Stimulated activated CD4-positive, alpha-beta T cell treated with anti-CD3 and anti-CD28 coated beads, Interleukin-1b, Interleukin-23, amount 100 ng/mL, for 4 hours (primary cell): ENCODE results near the gene ALPK3.
A peak's percentile ranks its signal among the peaks of the same experiment; 100 is the strongest.
"Not testable (repeated sequence)": the region's sequence is repeated elsewhere in the genome, so short reads cannot be mapped to it uniquely, and the experiment has no call there.

Experiments used
- DNase-seq, 2 donors: peaks; one replicate each; pipeline ENCODE4 v3.0.0-alpha.2; 2020; ENCODE audit warnings: low read depth in 2 of 2

Gene ALPK3

DNA sequence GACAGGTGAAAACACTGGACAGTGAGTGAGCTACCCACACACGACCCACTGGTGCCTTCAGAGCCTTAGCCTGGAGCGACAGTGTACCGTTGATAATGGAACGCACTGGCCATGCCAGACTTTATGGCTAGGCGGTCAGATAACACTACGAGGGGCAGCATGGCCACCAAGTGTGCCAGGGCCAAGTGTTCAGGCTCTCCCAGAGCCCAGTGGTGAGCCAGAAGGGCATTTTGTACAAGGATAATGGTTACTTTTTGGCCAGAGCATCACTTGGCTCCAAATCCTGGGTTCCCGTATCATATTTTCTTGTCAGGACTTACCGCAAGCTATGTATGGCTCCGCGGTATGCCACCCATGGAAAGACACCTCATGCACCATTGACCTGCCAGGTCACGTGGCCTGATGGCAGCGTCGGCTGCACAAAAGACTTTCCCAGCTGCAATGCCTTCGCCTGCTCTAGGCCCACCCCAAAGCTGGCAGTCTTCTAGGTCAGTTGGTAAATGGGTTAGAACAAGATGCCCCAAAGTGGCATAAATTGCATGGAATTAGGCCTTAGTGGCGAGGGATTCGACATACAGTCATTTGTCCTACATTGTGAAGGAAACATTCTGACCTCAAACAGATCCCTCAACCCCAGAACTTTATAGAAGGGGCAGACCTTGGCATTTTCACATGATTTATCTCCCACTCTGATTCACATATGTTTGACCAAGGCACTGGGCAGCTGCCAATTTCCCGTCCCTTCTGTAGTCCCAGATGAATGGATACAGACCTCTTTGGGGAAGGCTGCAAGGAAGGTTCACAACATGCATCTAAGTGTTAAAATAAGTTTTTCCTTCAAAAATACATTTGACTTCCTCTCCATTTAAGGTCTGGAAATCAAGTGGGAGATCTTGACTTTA, 55.1 kb downstream of the ALPK3 start:
- no peak for DNase-seq

DNA sequence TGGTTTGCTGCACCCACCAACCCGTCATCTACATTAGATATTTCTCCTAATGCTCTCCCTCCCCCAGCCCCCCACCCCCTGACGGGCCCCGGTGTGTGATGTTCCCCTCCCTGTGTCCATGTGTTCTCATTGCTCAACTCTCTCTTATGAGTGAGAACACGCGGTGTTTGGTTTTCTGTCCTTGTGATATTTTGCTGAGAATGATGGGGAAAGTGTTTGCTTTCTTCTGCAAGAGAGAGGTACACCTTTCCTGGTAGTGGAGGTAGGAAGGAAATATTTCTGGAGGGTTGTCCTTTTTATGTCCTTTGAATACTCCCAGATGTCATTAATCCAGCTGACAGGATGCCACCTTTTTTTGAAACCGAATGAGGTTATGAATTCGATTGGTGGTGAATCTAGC, 56.8 kb downstream of the ALPK3 start:
- DNase-seq, result no peak

- DNase-seq, result no peak
Measured at GRCh38 chr15:84874981-84875699, 58.0 kb downstream of the ALPK3 start.

DNA sequence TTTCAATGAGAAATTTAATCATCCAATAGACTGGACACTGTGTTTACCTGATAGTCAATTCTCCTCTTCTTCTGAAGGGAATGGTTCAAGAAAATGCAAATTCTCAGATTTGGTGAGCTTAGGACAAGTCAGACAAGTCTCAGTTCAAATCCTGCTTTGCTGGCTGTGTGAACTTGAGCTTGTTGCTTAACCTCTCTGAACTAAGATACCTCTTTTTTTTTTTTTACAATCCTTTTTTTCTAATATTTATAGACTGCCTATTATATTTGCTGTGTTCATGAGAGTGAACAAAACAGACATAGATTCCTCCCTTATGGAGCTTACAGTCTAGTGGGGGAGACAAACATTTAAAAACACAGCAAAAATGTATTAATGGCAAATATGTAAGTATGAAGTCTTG, 59.1 kb downstream of the ALPK3 start:
- no peak for DNase-seq

DNA sequence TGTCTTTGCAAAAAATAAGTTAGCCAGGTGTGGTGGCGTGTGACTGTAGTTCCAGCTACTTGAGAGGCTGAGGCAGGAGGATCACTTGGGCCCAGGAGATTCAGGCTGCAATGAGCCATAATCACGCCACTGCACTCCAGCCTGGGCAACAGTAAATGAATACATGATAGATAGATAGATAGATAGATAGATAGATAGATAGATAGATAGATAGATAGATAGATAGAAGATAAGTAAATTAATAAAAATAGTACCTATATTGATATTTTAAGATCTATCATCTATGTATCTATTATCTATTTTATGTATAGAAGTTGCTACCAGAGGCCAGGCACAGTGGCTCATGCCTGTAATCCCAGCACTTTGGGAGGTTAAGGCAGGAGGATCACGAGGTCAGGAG, 60.5 kb downstream of the ALPK3 start:
- DNase-seq, result not testable (repeated sequence)

DNA sequence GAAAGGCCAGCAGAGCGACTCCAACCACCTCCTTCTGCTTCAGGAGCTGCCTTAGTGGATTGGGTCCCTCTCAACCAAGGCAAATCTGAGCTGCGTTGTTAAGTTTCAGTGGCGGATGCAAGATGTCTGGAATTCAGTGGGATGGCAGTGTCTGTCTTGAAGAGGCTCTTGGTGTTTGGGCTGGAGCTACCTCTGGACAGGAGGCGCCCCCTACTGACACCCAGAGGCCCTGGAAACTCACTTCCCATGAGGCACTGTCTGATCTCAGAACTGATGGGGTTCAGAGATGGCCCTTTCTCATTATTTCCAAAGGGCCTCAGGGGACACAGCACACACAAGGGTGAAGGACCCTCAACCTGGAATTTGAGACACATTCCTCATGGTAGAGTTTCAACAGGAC, 61.3 kb downstream of the ALPK3 start:
- DNase-seq, result peak; percentile 28 to 49

- no peak for DNase-seq
Measured at GRCh38 chr15:84879088-84879780, 62.1 kb downstream of the ALPK3 start.

- DNase-seq, result no peak
Measured at GRCh38 chr15:84880007-84880406, 62.9 kb downstream of the ALPK3 start.

DNA sequence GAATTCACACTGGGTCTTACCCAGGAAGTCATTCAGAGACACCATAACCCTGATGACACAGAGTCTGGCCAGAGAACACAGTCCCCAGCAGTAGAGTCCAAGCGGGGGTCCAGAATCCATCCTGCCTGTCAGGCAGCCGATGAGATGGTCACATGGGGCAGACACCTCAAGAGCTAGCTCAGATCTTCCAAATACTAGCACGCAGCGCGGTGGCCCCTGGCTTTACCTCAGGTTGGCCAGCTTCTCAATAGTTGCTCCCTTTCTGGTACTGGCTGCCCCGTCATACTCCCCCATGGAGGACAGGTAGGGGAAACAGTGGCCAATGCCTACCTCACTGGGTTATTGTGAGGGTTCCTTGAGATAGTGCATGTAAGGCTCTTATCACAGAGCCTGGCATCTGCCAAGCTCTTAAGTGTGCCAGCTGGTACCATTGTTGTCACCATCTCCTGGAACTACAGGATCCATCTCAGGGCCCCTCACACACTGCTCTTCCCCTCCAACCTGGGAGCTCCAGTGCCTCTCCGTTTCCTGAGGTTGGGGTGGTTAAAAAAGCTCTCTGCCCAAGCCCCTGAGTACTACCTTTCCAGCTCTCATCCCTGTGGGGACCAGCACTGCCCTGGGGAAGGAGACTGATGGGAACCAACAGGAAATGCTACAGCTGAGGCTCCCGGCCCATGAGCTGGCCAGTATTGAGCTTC, 63.8 kb downstream of the ALPK3 start:
- no peak for DNase-seq

DNA sequence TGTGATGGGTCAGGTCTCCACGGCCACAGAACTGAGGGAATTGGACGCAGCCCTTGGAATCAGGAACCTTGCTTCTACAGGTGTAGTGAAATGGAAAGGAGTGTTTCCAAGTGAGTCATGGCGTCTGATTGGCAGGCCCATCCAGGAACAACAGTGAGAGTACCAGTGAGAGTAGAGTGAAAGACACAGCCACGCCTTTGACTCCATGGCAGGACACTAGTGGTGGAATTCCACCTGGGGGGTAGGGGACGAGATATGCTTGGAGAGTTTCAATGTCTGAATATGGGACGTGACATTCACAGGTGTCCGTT, 64.3 kb downstream of the ALPK3 start:
- DNase-seq, result no peak

DNA sequence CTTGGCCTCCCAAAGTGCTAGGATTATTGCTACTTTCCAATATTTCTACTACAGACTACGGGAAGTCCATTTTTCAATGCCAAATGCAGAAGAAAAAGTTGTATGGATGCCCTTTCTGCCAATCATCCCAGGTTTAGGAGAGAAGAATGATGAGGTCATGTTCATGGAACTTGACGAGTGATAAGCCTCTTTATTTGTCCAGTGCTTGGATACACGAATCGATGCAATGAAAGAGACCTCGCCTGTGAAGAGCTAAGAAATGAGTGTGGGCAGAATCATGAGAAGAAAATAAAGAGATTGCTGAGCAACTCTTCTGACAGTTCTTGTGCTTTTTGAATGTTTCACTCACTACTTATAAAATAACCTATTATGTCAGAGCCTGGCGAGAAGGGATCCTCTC, 66.3 kb downstream of the ALPK3 start:
- no peak for DNase-seq

DNA sequence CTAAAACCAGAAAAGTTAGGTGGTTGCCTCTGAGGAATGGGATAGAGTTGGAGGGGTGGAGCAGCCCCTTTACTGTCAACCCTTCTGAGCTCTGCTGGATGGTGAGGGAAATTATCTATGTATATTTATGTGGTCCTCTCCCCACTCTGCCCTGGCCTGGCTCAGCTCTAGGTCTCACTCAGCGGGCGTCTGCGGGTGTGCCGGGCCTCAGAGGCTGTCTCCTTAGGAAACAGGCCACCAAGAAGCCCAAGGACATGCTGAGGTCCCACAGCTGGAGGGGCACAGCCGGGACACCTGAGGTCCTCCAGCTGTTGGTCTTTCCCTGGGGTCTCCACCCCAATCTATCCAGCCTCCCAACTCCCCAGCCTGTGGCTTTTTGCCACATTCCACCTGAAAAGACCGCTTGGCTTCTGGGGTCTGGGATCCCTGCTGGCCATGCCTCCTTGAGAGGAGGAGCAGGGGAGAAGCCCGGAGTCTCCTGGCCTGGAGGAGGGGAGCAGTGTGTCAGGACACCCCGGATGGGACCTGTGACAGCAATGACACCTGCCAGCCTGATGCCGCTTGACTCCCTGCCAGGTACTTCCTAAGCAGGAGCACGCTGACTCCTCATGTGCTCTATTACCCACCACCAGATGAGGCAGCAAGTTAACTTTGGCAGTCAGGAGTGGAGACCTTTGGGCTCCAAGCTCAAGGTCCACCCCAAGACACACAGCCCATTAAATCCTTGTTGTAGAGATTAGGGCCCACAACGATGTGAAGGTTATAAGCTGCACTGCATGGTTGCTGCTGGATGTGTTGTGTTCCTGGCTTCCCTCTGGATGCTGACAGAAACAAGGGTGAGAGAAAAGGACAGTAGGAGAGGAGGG, 67.0 kb downstream of the ALPK3 start, which contains the start of gene SLC28A1:
TSS of gene SLC28A1 (plus strand) at position 747 of the 866 bp plus-strand sequence. CDS start 3,099 bp downstream, outside the sequence.
- no peak for DNase-seq

- DNase-seq, result no peak
Measured at GRCh38 chr15:84885801-84886200, 68.6 kb downstream of the ALPK3 start.

- DNase-seq, result no peak
Measured at GRCh38 chr15:84886211-84886983, 69.2 kb downstream of the ALPK3 start.

- DNase-seq, result no peak
Measured at GRCh38 chr15:84886984-84887299, 69.8 kb downstream of the ALPK3 start.

DNA sequence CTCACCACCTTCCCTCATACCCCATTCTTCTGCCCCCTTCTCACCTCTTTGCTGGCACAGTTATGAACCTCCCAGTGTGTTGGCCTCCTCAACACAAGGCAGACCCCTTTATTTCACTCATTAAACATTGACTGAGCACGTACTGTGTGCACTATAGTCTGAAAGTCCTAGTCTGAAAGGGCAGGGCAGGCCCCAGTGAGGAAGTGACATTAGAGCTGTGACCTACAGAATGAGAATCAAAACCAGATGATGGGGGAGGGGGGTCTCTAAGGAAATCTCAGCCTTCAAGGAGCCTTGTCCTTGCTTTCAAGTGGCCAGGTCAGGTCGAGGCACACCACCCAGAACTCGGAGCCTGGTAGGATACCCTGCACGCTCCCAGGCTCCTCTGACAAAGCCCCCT, 70.8 kb downstream of the ALPK3 start:
- no peak for DNase-seq

DNA sequence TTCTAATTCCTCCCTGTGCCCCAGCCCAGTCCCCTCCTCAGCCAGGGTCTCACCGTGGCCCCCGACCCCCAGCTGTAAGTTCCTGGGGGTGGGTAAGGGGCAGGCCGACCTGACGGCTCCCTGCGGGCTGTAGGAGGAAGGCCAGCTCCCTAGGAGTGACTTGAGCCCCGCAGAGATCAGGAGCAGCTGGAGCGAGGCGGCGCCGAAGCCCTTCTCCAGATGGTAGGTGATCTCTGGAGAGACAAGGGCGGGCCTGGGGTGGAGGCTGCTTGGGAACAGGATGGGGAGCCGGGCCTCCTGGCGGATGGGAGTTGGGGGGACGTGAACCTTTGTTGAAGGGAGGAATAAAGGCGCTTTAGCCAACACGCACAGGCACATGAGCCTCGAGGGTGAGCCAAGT, 71.5 kb downstream of the ALPK3 start:
- no peak for DNase-seq

DNA sequence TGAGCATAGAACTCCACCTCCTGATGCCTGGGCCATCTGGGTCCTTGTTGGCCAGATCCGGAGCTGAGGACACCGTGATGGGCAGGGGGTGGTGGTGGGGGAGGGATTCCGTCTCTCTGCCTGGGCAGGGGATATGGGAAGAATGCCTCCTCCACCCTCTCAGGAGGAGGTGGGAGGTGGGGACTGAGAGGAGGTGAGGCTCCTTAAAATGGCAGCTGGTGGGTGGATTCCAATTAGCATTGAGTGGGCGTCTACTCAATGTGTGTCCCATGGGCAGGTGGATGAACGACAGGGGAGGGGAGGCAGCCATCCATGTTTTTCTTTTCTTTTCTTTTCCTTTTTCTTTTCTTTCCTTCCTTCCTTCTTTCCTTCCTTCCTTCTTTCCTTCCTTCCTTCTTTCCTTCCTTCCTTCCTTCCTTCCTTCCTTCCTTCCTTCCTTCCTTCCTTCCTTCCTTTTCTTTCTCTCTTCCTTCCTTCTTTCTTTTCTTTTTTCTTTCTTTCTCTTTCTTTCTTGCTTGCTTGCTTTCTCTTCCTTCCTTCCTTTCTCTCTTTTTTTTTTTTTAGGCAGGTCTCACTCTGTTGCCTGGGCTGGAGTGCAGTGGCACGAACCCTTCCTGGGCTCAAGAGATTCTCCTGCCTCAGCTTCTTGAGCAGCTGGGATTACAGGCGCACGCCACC, 72.3 kb downstream of the ALPK3 start:
- no peak for DNase-seq

- no peak for DNase-seq
Measured at GRCh38 chr15:84889991-84890669, 73.0 kb downstream of the ALPK3 start.
